Central memory CD8-positive, alpha-beta T cell (primary cell): Measurements from ENCODE around the gene INPP4A.
"Not testable (repeated sequence)": the region's sequence is repeated elsewhere in the genome, so short reads cannot be mapped to it uniquely, and the experiment has no call there.

ENCODE experiments used
- ATAC-seq: fragments of 150-1000 bp; cut with Tn5 transposase; replicated peaks from 2 replicates; pipeline ENCODE4 v1.10.0; 2022; ENCODE audit warnings: mild to moderate bottlenecking, moderate FRiP score, moderate number of reproducible peaks; ENCODE audit not compliant: poor library complexity, severe bottlenecking; ENCODE audit errors: extremely low read depth
- DNase-seq, 2 donors: peaks; one replicate each; pipeline ENCODE4 v3.0.0; 2021; ENCODE audit warnings: low spot score in 2 of 2
- H3K27ac Mint-ChIP-seq: one replicate; pipeline ENCODE4 v1.8.0; 2022; ENCODE audit warnings: low read depth, mild to moderate bottlenecking, moderate library complexity, mixed read lengths
- H3K27me3 Mint-ChIP-seq: one replicate; pipeline ENCODE4 v1.8.0; 2022; ENCODE audit warnings: mixed read lengths
- H3K36me3 Mint-ChIP-seq: one replicate; pipeline ENCODE4 v1.8.0; 2022; ENCODE audit warnings: mild to moderate bottlenecking, moderate library complexity, mixed read lengths; ENCODE audit not compliant: insufficient read depth
- H3K4me1 Mint-ChIP-seq: one replicate; pipeline ENCODE4 v1.8.0; 2022; ENCODE audit warnings: mixed read lengths
- H3K4me3 Mint-ChIP-seq: one replicate; pipeline ENCODE4 v1.8.0; 2022; ENCODE audit warnings: mild to moderate bottlenecking, moderate library complexity, mixed read lengths
- H3K9me3 Mint-ChIP-seq: one replicate; pipeline ENCODE4 v1.8.0; 2022; ENCODE audit warnings: mixed read lengths

The INPP4A gene

DNA sequence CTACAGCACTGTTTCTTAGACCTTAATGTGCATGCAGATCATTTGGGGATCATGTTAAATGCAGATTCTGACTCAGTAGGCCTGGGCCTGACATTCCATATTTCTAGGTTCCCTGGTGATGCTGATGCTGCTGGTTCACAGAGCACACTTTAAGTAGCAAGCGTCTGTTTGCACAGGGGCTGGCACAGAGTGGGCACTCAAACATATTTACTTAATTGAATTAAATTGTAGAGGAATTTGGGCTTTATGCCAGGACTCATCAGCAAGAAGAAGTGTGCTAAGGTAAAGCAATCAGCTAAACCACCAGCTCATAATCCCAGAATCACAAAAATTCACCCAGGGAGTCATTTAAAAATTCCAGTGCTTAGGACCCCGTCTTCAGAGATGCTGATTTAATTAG is 25.1 kb upstream of the INPP4A start:
- Mint-ChIP-seq H3K9me3 (peaks cover 8% of the 10 kb centered on the region), H3K36me3 (peaks cover 3% of the 10 kb centered on the region), H3K27ac (no peak overlapping the region), H3K4me1 (no peaks in the 10 kb centered on the region), H3K4me3 (no peak overlapping the region), H3K27me3 (no peaks in the 10 kb centered on the region)
- no peak for DNase-seq
- ATAC-seq, result no peak

GRCh38 chr2:98419977-98420725 is 24.5 kb upstream of the INPP4A start:
- DNase-seq, result no peak
- ATAC-seq, result no peak
- no peak overlapping the region for H3K4me3 Mint-ChIP-seq

GRCh38 chr2:98422449-98422848 is 22.2 kb upstream of the INPP4A start:
- DNase-seq, result no peak
- H3K9me3 Mint-ChIP-seq, result peaks cover 8% of the 10 kb centered on the region
- H3K4me3 Mint-ChIP-seq, result no peak overlapping the region

More at GRCh38 chr2:98419977-98420725, 24.5 kb upstream of the INPP4A start:
- Mint-ChIP-seq H3K36me3 (peaks cover 3% of the 10 kb centered on the region), H3K27ac (no peak overlapping the region), H3K27me3 (no peaks in the 10 kb centered on the region), H3K4me1 (no peaks in the 10 kb centered on the region), H3K9me3 (peaks cover 8% of the 10 kb centered on the region)

DNA sequence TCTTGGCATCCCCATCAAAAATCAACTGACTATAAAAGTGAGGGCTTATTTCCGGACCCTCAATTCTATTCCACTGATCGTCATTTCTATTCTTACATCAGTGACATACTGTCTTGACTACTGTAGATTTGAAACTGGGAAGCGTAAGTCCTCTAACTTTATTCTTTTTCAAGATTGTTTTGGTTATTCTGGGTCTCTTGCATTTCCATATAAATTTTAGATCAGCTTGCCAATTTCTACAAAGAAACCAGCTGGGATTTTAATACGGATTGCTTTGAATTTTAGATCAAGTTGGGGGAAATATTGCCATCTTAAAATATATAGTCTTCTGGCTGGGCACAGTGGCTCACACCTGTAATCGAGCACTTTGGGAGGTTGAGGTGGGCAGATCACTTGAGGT is 17.9 kb upstream of the INPP4A start:
- ATAC-seq (no peak), DNase-seq (no peak)
- Mint-ChIP-seq H3K4me3 (no peak overlapping the region), H3K27ac (no peak overlapping the region), H3K9me3 (peaks cover 7% of the 10 kb centered on the region), H3K36me3 (peaks cover 2% of the 10 kb centered on the region), H3K27me3 (no peaks in the 10 kb centered on the region), H3K4me1 (no peaks in the 10 kb centered on the region)

More at GRCh38 chr2:98422449-98422848, 22.2 kb upstream of the INPP4A start:
- H3K4me1 Mint-ChIP-seq, result no peaks in the 10 kb centered on the region
- no peak overlapping the region for H3K27ac Mint-ChIP-seq
- no peaks in the 10 kb centered on the region for H3K27me3 Mint-ChIP-seq
- ATAC-seq, result no peak
- H3K36me3 Mint-ChIP-seq, result peaks cover 3% of the 10 kb centered on the region

DNA sequence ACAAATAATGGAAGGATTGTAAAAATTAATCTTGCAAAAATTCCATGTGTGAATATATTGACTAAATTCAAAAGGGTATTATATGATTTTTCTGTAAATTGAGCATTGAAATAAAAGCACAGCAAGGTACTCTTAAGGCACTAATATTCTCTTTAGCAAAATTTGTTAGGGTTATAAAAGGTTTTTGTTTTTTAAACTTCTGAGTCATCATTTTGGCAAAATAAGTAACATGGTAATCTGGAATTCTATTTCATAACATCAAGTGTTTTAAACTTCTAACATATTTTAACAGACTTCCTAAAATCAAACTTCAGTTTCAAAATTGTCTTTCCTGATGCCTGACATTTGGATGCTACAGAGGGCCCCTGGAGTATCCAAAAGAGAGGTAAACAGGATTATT is 12.5 kb upstream of the INPP4A start:
- H3K36me3 Mint-ChIP-seq, result no peaks in the 10 kb centered on the region
- H3K4me3 Mint-ChIP-seq, result no peak overlapping the region
- no peaks in the 10 kb centered on the region for H3K9me3 Mint-ChIP-seq
- no peak overlapping the region for H3K27ac Mint-ChIP-seq
- no peaks in the 10 kb centered on the region for H3K27me3 Mint-ChIP-seq
- no peak for DNase-seq
- no peak for ATAC-seq
- no peaks in the 10 kb centered on the region for H3K4me1 Mint-ChIP-seq

DNA sequence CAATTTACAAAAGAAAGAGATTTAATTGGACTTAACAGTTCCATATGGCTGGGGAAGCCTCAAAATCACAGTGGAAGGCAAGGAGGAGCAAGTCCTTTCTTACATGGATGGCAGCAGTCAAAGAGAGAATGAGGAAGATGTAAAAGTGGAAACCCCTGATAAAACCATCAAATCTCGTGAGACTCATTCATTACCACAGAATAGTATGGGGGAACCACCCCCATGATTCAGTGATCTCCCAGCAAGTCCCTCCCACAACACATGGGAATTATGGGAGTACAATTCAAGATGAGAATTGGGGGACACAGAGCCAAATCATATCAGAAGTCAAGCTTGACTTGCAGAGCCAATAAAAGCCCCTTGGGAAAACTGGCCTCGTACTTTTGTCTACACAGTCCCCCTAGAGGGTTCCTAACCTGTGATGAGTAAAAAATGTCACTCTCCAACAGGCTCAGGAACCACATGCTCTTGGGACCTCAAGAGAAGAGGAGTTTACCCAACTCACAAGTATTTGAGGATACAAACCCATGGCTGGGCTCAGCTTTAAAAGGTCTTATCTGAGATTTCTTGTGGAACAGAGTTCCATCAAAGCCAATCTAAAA is 11.2 kb upstream of the INPP4A start:
- no peak overlapping the region for H3K27ac Mint-ChIP-seq
- H3K4me1 Mint-ChIP-seq, result peaks cover 2% of the 10 kb centered on the region
- H3K4me3 Mint-ChIP-seq, result no peak overlapping the region
- H3K36me3 Mint-ChIP-seq, result peaks cover under 1% of the 10 kb centered on the region
- no peak for ATAC-seq
- no peak for DNase-seq
- no peaks in the 10 kb centered on the region for H3K27me3 Mint-ChIP-seq
- peaks cover 3% of the 10 kb centered on the region for H3K9me3 Mint-ChIP-seq

GRCh38 chr2:98434492-98434891 is 10.2 kb upstream of the INPP4A start:
- no peak overlapping the region for H3K27ac Mint-ChIP-seq
- no peak for ATAC-seq

GRCh38 chr2:98435670-98436069 is 9.0 kb upstream of the INPP4A start:
- H3K36me3 Mint-ChIP-seq, H3K4me3 Mint-ChIP-seq, ATAC-seq, H3K27ac Mint-ChIP-seq, H3K27me3 Mint-ChIP-seq, DNase-seq: not testable (repeated sequence)
- Mint-ChIP-seq H3K4me1 (peaks cover 11% of the 10 kb centered on the region), H3K9me3 (peaks cover 18% of the 10 kb centered on the region)

More at GRCh38 chr2:98434492-98434891, 10.2 kb upstream of the INPP4A start:
- no peak for DNase-seq
- H3K4me1 Mint-ChIP-seq, result peaks cover 11% of the 10 kb centered on the region
- no peak overlapping the region for H3K4me3 Mint-ChIP-seq
- H3K9me3 Mint-ChIP-seq, result peaks cover 13% of the 10 kb centered on the region
- peaks cover 6% of the 10 kb centered on the region for H3K36me3 Mint-ChIP-seq
- H3K27me3 Mint-ChIP-seq, result no peaks in the 10 kb centered on the region

DNA sequence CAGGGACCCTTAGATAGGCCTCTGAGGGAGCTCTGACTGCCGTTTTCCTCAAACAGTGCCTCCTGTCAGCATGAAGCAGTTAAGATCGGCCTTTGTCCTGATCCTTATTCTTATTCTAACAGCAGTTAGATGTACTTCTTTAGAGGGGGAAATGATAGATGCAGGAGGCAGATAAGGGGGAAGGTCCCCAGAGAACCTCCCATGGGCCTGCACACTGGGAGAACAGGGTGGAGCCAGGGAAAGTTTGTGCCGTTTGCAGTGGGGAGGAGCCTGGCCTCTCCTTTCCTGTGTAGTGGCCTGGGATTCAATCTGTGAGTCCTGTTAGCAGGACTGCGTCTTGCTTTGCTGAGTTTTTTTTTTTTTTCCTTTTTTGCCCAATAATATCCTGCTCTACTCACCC is 7.9 kb upstream of the INPP4A start:
- Mint-ChIP-seq H3K9me3 (peaks cover 18% of the 10 kb centered on the region), H3K27me3 (no peaks in the 10 kb centered on the region), H3K4me3 (no peak overlapping the region), H3K27ac (no peak overlapping the region), H3K4me1 (peaks cover 11% of the 10 kb centered on the region), H3K36me3 (peaks cover 6% of the 10 kb centered on the region)
- DNase-seq (no peak), ATAC-seq (no peak)

DNA sequence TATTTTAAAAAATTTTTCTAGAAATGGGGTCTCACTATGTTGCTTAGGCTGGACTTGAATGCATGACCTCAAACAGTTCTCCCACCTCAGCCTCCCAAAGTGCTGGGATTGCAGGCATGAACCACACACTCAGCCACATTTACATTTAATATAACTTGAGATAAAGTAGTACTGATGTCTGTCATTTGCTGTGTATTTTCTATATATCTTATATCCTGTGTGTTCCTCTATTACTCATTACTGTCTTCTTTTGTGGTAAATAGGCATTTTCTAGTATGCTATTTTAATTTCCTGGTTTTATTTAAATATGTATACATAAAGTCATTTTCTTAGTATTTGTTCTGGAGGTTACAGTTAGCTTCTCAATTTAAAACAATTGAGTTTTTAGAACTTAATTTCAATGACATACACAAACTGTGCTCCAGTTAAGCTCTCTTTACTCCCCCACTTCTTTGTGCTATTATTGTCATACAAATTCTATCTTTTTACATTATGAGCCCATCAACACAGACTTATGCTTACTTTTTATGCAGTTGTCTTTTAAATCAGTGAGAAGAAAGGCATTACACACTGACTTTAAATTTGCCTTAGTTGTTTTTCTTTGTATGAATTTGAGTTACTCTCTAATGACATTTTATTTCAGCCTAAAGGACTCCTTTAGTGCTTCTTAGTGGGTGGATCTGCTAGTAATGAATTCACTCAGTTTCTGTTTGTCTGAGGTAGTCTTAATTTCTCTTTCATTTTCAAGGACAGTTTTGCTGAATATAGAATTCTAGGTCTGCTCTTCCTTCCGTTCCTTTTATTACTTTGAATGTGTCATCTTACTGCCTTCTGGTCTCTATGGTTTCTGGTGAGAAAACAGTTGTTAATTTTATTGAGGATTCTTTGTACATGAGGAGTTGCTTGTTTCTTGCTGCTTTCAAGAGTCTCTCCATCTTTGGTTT is 6.2 kb upstream of the INPP4A start:
- H3K9me3 Mint-ChIP-seq, result peaks cover 18% of the 10 kb centered on the region
- ATAC-seq (peak; percentile 96), DNase-seq (no peak)
- H3K27ac Mint-ChIP-seq, result peak overlapping the region; percentile 79
- H3K4me1 Mint-ChIP-seq, result peaks cover 11% of the 10 kb centered on the region
- H3K27me3 Mint-ChIP-seq, result no peaks in the 10 kb centered on the region
- peaks cover 7% of the 10 kb centered on the region for H3K36me3 Mint-ChIP-seq
- H3K4me3 Mint-ChIP-seq, result no peak overlapping the region

- no peak for ATAC-seq
- Mint-ChIP-seq H3K4me1 (peaks cover 31% of the 10 kb centered on the region), H3K27me3 (no peaks in the 10 kb centered on the region), H3K27ac (no peak overlapping the region), H3K4me3 (no peak overlapping the region), H3K36me3 (peaks cover 15% of the 10 kb centered on the region), H3K9me3 (peaks cover 18% of the 10 kb centered on the region)
- no peak for DNase-seq
Observed at GRCh38 chr2:98441706-98442450, 2.8 kb upstream of the INPP4A start.

DNA sequence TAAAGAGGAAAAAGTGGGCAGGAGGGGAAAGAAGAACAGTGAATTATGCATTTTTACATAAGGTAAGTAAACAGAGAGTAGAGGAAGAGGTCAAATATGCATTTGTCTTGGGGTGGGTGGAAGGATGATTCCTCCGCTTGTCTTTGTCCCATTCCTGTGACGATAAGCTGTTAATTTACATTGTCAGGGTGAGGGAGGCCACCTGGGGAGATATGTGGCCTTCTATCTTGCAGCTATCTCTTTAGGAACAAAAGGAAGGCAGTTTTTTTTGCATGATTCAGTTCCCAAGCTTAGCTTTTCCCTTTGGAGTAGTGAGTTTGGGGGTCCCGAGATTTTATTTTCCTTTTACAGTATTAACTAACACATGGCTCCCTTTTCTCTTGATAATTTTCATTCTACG is 2.2 kb upstream of the INPP4A start:
- no peak overlapping the region for H3K27ac Mint-ChIP-seq
- H3K9me3 Mint-ChIP-seq, result peaks cover 18% of the 10 kb centered on the region
- no peak for DNase-seq
- no peaks in the 10 kb centered on the region for H3K27me3 Mint-ChIP-seq
- no peak overlapping the region for H3K4me3 Mint-ChIP-seq
- H3K36me3 Mint-ChIP-seq, result peaks cover 15% of the 10 kb centered on the region
- peaks cover 33% of the 10 kb centered on the region for H3K4me1 Mint-ChIP-seq
- no peak for ATAC-seq
